Measurements from ENCODE around the gene RGS19.

Gene RGS19

GRCh38 chr20:64043768-64044167, 35.5 kb downstream of the RGS19 start:
- TF ChIP-seq, protein P1, sequence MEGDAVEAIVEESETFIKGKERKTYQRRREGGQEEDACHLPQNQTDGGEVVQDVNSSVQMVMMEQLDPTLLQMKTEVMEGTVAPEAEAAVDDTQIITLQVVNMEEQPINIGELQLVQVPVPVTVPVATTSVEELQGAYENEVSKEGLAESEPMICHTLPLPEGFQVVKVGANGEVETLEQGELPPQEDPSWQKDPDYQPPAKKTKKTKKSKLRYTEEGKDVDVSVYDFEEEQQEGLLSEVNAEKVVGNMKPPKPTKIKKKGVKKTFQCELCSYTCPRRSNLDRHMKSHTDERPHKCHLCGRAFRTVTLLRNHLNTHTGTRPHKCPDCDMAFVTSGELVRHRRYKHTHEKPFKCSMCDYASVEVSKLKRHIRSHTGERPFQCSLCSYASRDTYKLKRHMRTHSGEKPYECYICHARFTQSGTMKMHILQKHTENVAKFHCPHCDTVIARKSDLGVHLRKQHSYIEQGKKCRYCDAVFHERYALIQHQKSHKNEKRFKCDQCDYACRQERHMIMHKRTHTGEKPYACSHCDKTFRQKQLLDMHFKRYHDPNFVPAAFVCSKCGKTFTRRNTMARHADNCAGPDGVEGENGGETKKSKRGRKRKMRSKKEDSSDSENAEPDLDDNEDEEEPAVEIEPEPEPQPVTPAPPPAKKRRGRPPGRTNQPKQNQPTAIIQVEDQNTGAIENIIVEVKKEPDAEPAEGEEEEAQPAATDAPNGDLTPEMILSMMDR (IDR thresholded peaks at IDR 0.05; ENCODE audit: borderline replicate concordance, control extremely low read depth, extremely low read depth, insufficient read depth, missing control alignments), result no peak
- in situ Hi-C loops (cut with MboI; ENCODE audit: low sequenced_read_pairs, unreplicated experiment), result no loop called here

DNA sequence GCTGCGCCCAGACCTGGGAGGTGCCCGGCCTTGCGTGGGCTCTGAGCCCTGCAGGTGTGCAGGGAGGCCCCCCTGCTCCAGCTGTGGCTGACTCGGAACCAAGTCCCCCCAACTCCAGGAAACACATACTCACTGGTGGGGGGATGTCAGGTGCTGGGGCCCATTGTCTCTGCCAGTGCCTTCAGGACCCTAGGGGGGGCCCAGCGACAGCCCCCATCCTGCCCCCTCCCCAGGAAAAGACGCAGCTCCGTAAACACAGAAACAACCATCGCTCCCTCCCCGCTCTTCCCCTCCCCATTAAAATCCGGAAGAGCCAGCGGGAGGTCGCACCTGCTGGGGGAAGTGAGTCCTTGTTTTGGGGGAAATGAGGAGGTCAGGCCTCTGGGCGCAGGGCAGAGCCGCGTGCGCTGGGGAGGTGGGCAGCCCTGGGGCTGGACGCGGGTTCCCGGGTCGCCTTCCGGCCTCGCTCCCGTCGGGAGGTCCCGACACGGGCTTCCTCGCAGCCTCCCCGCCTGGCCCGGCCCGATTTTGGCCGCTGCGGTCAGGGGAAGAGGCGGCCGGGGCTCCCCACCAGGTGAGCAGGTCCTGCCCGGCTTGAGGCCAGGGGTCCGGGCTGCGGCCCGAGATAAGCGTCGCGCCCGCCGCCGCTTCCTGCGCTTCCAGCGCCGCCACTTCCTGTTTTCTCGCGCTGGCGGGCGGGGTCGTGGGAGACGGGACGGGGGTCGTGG, 37.1 kb downstream of the RGS19 start:
- in situ Hi-C loops (cut with MboI; ENCODE audit: low sequenced_read_pairs, unreplicated experiment), result no loop called here
- peak; percentile 64 for DNase-seq (ENCODE audit: low spot score)
- TF ChIP-seq, protein P1 (IDR thresholded peaks at IDR 0.05; ENCODE audit: borderline replicate concordance, control extremely low read depth, extremely low read depth, insufficient read depth, missing control alignments), result no peak

More at GRCh38 chr20:64043768-64044167, 35.5 kb downstream of the RGS19 start:
- DNase-seq (ENCODE audit: low spot score), result no peak

GRCh38 chr20:64041781-64042053, 37.6 kb downstream of the RGS19 start:
- in situ Hi-C loops (cut with MboI; ENCODE audit: low sequenced_read_pairs, unreplicated experiment), result no loop called here
- DNase-seq (ENCODE audit: low spot score), result no peak
- TF ChIP-seq, protein P1 (IDR thresholded peaks at IDR 0.05; ENCODE audit: borderline replicate concordance, control extremely low read depth, extremely low read depth, insufficient read depth, missing control alignments), result no peak

DNA sequence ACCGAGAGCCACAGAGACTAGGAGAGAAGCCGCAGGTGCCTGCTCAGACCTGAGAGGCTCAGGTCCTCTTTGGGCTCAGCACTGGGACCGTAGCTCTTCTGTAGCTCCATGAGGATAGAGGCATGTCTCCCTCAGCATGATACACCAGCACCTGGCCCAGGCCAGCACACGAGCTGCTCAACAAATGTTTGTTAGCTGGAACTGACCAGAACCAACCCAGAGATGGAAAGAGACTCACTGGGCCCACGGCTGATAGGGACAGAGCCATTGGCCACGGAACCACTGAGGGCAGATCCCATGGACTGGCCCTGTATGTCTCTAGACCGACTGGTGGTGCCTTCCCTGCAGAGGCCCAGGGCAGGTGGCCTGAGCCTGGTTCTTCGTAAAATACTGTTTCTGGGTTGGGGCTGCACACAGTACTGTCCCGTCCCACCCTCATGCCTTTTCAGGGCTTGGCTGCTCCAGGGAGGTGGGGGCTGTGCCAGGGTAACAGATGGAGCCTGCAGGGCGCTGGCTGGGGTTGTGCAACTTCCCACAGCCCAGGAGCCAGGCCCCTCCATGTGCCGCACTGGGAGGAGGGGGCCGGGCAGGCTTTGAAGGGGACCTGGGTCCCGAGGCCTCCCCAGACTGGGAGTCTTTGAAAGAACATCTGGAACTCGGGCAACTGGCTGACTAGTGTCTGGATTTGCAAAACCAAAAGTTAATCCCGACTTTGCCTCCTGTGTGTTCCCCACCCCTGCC, 38.1 kb downstream of the RGS19 start:
- TF ChIP-seq, protein P1 (IDR thresholded peaks at IDR 0.05; ENCODE audit: borderline replicate concordance, control extremely low read depth, extremely low read depth, insufficient read depth, missing control alignments), result no peak
- in situ Hi-C loops (cut with MboI; ENCODE audit: low sequenced_read_pairs, unreplicated experiment), result no loop called here
- DNase-seq (ENCODE audit: low spot score), result no peak

GRCh38 chr20:64040231-64041039, 38.9 kb downstream of the RGS19 start:
- in situ Hi-C loops (cut with MboI; ENCODE audit: low sequenced_read_pairs, unreplicated experiment), result no loop called here
- DNase-seq (ENCODE audit: low spot score), result no peak
- TF ChIP-seq, protein P1 (IDR thresholded peaks at IDR 0.05; ENCODE audit: borderline replicate concordance, control extremely low read depth, extremely low read depth, insufficient read depth, missing control alignments), result no peak

GRCh38 chr20:64039293-64040160, 39.8 kb downstream of the RGS19 start:
- TF ChIP-seq, protein P1 (IDR thresholded peaks at IDR 0.05; ENCODE audit: borderline replicate concordance, control extremely low read depth, extremely low read depth, insufficient read depth, missing control alignments), result no peak
- in situ Hi-C loops (cut with MboI; ENCODE audit: low sequenced_read_pairs, unreplicated experiment), result no loop called here
- no peak for DNase-seq (ENCODE audit: low spot score)
